ENCODE results near the gene PCDHA11.

Gene PCDHA11

DNA sequence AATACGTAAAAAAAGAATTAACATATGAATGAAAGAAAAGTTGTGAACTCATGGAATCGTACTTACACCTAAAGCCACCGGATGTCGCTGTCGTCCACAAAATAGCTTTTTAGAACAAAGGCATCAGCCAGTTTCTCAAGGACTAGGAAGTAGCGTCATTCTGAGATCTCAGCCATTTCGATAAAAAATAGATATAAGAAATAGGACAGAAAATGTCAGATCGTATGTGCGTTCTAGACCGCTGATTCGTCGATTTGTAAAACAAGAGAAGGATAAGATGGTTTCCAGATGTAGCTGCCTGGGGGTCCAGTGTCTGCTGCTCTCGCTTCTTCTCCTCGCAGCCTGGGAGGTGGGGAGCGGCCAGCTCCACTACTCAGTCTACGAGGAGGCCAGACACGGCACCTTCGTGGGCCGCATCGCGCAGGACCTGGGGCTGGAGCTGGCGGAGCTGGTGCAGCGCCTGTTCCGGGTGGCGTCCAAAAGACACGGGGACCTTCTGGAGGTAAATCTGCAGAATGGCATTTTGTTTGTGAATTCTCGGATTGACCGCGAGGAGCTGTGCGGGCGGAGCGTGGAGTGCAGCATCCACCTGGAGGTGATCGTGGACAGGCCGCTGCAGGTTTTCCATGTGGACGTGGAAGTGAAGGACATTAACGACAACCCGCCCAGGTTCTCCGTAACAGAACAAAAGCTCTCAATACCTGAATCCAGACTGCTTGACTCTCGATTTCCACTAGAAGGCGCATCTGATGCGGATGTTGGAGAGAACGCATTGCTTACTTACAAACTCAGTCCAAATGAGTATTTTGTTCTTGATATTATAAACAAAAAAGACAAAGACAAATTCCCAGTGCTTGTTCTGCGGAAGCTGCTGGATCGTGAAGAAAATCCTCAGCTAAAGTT, 12.7 kb upstream of the PCDHA11 start, which contains the start of gene PCDHA10:
TSS of gene PCDHA10 (plus strand) at position 126 of the 903 bp plus-strand sequence. CDS start at position 278, 152 bp downstream.
- TF ChIP-seq, protein P1, sequence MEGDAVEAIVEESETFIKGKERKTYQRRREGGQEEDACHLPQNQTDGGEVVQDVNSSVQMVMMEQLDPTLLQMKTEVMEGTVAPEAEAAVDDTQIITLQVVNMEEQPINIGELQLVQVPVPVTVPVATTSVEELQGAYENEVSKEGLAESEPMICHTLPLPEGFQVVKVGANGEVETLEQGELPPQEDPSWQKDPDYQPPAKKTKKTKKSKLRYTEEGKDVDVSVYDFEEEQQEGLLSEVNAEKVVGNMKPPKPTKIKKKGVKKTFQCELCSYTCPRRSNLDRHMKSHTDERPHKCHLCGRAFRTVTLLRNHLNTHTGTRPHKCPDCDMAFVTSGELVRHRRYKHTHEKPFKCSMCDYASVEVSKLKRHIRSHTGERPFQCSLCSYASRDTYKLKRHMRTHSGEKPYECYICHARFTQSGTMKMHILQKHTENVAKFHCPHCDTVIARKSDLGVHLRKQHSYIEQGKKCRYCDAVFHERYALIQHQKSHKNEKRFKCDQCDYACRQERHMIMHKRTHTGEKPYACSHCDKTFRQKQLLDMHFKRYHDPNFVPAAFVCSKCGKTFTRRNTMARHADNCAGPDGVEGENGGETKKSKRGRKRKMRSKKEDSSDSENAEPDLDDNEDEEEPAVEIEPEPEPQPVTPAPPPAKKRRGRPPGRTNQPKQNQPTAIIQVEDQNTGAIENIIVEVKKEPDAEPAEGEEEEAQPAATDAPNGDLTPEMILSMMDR (IDR thresholded peaks at IDR 0.05), result peak; percentile 62
- no peak for TF ChIP-seq ZFX (IDR thresholded peaks at IDR 0.05; ENCODE audit: borderline replicate concordance)
- H3K27ac ChIP-seq, result peak within 1 kb of the TSS; percentile 12; the same call in 1 of the 2 replicates

DNA sequence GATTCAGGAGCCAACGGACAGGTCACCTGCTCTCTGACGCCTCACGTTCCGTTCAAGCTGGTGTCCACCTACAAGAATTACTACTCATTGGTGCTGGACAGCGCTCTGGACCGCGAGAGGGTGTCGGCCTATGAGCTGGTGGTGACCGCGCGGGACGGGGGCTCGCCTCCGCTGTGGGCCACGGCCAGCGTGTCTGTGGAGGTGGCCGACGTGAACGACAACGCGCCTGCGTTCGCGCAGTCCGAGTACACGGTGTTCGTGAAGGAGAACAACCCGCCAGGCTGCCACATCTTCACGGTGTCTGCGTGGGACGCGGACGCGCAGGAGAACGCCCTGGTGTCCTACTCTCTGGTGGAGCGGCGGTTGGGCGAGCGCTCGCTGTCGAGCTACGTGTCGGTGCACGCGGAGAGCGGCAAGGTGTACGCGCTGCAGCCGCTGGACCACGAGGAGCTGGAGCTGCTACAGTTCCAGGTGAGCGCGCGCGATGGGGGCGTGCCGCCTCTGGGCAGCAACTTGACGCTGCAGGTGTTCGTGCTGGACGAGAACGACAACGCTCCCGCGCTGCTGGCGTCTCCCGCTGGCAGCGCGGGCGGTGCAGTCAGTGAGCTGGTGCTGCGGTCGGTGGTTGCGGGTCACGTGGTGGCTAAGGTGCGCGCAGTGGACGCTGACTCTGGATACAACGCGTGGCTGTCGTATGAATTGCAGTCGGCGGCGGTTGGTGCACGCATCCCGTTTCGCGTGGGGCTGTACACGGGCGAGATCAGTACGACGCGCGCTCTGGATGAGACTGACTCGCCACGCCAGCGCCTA, 11.4 kb upstream of the PCDHA11 start:
- TF ChIP-seq ZFX (IDR thresholded peaks at IDR 0.05; ENCODE audit: borderline replicate concordance), result no peak
- TF ChIP-seq, protein P1 (IDR thresholded peaks at IDR 0.05), result no peak
- no peak overlapping the region for H3K27ac ChIP-seq

DNA sequence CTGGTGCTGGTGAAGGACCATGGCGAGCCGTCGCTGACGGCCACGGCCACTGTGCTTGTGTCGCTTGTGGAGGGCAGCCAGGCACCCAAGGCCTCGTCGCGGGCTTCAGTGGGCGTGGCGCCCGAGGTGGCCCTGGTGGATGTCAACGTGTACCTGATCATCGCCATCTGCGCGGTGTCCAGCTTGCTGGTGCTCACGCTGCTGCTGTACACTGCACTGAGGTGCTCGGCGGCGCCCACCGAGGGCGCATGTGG, 10.8 kb upstream of the PCDHA11 start:
- H3K27ac ChIP-seq, result no peak overlapping the region
- no peak for TF ChIP-seq ZFX (IDR thresholded peaks at IDR 0.05; ENCODE audit: borderline replicate concordance)
- TF ChIP-seq, protein P1 (IDR thresholded peaks at IDR 0.05), result no peak

DNA sequence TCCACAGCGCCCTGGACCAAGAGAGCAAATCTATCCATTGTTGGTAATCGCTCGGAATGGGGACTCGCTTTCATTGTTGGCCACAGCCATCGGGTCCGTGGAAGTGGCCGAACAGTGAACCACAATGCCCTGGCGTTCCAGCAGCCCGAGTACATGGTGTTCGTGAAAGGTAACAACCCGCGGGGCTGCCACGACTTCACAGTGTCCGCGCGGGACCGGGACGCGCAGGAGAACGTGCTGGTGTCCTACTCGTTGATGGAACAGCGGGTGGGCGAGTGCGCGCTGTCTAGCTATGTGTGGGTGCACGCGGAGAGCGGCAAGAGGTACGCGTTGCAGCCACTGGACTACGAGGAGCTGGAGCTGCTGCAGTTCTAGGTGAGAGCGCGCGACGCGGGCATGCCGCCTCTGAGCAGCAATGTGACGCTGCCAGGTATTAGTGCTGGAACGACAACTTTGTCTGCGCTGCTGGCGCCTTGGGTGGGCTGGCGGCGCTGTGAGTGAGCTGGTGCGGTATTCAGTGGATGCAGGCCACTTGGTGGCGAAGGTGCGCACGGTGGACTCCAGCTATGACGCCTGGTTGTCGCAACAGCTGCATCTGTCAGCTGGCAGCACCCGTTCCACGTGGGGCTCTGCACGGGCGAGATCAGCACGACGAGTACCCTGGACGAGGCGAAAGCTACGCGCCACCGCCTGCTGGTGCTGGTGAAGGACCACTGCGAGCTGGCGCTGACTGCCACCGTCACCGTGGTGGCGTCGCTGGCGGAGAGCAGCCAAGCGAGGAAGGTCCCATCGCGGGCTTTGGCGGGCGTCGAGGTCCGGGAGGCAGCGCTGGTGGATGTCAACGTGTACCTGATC, 6.1 kb upstream of the PCDHA11 start:
- no peak overlapping the region for H3K27ac ChIP-seq
- TF ChIP-seq, protein P1 (IDR thresholded peaks at IDR 0.05), result no peak
- no peak for TF ChIP-seq ZFX (IDR thresholded peaks at IDR 0.05; ENCODE audit: borderline replicate concordance)

DNA sequence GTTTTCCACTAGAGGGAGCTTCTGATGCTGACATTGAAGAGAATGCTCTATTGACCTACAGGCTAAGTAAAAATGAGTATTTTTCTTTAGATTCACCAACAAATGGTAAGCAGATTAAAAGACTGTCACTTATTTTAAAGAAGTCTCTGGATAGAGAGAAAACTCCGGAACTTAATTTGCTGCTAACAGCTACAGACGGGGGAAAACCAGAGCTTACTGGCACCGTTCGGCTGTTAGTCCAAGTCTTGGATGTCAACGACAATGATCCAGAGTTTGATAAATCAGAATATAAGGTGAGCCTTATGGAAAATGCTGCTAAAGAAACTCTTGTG, 764 bp downstream of the PCDHA11 start:
- no peak overlapping the region for H3K27ac ChIP-seq
- TF ChIP-seq, protein P1 (IDR thresholded peaks at IDR 0.05), result no peak
- TF ChIP-seq ZFX (IDR thresholded peaks at IDR 0.05; ENCODE audit: borderline replicate concordance), result no peak

DNA sequence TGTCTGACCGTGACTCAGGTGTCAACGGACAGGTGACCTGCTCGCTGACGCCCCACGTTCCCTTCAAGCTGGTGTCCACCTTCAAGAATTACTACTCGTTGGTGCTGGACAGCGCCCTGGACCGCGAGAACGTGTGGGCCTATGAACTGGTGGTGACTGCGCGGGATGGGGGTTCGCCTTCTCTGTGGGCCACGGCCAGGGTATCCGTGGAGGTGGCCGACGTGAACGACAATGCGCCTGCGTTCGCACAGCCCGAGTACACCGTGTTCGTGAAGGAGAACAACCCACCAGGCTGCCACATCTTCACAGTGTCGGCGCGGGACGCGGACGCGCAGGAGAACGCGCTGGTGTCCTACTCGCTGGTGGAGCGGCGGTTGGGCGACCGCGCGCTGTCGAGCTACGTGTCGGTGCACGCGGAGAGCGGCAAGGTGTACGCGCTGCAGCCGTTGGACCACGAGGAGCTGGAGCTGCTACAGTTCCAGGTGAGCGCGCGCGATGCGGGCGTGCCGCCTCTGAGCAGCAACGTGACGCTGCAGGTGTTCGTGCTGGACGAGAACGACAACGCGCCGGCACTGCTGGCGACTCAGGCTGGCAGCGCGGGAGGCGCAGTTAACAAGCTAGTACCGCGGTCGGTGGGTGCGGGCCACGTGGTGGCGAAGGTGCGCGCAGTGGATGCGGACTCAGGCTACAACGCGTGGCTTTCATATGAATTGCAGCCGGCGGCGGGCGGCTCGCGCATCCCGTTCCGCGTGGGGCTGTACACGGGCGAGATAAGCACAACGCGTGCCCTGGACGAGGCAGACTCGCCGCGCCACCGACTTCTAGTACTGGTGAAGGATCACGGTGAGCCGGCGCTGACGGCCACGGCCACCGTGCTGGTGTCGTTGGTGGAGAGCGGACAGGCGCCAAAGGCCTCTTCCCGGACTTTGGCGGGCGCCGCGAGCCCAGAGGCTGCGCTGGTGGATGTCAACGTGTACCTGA, 1.8 kb downstream of the PCDHA11 start:
- TF ChIP-seq ZFX (IDR thresholded peaks at IDR 0.05; ENCODE audit: borderline replicate concordance), result no peak
- TF ChIP-seq, protein P1 (IDR thresholded peaks at IDR 0.05), result no peak

More for the DNA sequence above, 1.8 kb downstream of the PCDHA11 start:
- no peak overlapping the region for H3K27ac ChIP-seq
